ENCODE results near the gene FSTL1.

Gene FSTL1

DNA sequence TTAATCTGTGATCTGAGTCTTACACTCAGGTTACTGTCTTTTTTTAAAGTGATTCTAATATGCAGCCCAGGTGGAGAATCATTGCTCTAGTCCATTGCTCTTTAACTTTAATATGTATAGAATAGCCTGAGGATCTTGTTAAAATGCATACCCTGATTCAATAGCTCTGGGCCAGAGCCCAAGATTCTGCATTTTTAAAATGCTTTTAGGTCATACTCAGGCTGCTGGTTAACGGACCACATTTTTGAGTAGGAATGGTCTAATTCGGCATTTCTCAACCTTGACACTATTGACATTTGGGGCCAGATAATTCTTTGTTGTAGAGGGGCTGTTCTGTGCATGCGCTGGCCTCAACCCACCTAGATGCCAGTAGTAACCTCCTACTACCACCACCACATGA is 20.9 kb upstream of the FSTL1 start:
- Histone ChIP-seq H3K27me3 (peaks cover 3% of the 10 kb centered on the region), H3K36me3 (no peaks in the 10 kb centered on the region), H3K9me3 (no peaks in the 10 kb centered on the region), H3K4me3 (ENCODE audit: low read depth in 1 of 2, low read length in 1 of 2) (no peak overlapping the region), H3K27ac (no peak overlapping the region), H3K4me1 (ENCODE audit: control insufficient read depth in 1 of 2, insufficient read depth in 1 of 2, low read depth in 1 of 2, low read length in 1 of 2) (no peaks in the 10 kb centered on the region)
- TF ChIP-seq, protein P1, sequence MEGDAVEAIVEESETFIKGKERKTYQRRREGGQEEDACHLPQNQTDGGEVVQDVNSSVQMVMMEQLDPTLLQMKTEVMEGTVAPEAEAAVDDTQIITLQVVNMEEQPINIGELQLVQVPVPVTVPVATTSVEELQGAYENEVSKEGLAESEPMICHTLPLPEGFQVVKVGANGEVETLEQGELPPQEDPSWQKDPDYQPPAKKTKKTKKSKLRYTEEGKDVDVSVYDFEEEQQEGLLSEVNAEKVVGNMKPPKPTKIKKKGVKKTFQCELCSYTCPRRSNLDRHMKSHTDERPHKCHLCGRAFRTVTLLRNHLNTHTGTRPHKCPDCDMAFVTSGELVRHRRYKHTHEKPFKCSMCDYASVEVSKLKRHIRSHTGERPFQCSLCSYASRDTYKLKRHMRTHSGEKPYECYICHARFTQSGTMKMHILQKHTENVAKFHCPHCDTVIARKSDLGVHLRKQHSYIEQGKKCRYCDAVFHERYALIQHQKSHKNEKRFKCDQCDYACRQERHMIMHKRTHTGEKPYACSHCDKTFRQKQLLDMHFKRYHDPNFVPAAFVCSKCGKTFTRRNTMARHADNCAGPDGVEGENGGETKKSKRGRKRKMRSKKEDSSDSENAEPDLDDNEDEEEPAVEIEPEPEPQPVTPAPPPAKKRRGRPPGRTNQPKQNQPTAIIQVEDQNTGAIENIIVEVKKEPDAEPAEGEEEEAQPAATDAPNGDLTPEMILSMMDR (IDR thresholded peaks at IDR 0.05): no peak

DNA sequence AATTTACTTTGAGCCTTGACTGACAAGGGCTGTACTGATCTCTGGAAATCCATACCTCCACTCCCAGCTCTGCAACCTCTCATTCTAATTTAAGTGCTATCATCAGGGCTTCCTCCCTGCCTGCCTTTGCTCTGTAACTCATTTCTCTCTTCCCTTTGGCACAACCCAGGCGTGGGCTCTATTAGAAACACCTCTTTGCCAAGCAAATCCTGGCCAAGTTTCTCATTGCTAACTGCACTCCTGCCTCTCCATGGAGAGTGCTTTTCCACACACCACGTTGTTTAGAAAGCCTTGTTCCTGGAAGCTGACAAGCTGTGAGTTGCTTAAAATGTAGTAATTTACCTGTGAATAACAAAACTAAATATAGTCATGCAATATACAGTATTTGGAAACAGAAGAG is 20.1 kb upstream of the FSTL1 start:
- Histone ChIP-seq H3K9me3 (no peaks in the 10 kb centered on the region), H3K36me3 (no peaks in the 10 kb centered on the region), H3K4me3 (ENCODE audit: low read depth in 1 of 2, low read length in 1 of 2) (no peak overlapping the region), H3K4me1 (ENCODE audit: control insufficient read depth in 1 of 2, insufficient read depth in 1 of 2, low read depth in 1 of 2, low read length in 1 of 2) (no peaks in the 10 kb centered on the region), H3K27me3 (peaks cover 3% of the 10 kb centered on the region), H3K27ac (no peak overlapping the region)
- TF ChIP-seq, protein P1 (IDR thresholded peaks at IDR 0.05): no peak

DNA sequence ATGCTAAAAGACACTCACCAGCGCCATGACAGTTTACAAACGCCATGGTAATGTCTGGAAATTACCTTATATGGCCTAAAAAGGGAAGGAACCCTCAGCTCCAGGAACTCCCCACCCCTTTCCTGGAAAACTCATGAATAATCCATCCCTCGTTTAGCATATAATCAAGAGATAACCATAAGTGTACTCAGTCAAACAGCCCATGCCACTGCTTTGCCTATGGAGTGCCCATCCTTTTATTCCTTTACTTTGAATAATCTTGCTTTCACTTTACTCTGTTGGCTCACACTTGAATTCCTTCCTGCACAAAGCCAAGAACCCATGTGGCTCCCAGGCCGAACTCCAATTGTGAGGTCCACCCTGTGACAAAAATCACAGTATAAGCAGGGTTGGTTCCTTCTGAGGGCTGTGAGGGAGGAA is 19.1 kb upstream of the FSTL1 start:
- H3K27me3 ChIP-seq: peaks cover 3% of the 10 kb centered on the region
- H3K4me3 ChIP-seq (ENCODE audit: low read depth in 1 of 2, low read length in 1 of 2): no peak overlapping the region
- no peaks in the 10 kb centered on the region for H3K9me3 ChIP-seq
- TF ChIP-seq, protein P1 (IDR thresholded peaks at IDR 0.05): no peak
- no peak overlapping the region for H3K27ac ChIP-seq
- H3K4me1 ChIP-seq (ENCODE audit: control insufficient read depth in 1 of 2, insufficient read depth in 1 of 2, low read depth in 1 of 2, low read length in 1 of 2): no peaks in the 10 kb centered on the region
- no peaks in the 10 kb centered on the region for H3K36me3 ChIP-seq

DNA sequence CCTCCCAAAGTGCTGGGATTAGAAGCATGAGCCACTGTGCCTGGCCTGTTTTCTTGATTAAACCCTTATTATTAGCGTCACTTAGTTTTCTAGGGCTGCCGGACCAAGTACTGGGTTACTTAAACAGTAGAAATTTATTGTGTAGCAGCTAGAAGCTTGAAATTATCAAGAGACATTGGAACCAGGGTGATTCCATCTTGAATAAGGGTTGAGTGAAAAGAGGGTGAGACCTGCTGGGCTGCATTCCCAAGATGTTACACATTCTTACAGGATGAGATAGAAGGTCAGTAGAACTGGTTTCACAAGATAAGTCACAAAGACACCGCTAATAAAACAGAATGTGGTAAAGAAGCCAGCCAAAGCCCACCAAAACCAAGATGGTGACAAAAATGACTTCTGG is 18.6 kb upstream of the FSTL1 start:
- no peaks in the 10 kb centered on the region for H3K36me3 ChIP-seq
- no peak overlapping the region for H3K4me3 ChIP-seq (ENCODE audit: low read depth in 1 of 2, low read length in 1 of 2)
- H3K27me3 ChIP-seq: peaks cover 3% of the 10 kb centered on the region
- no peaks in the 10 kb centered on the region for H3K9me3 ChIP-seq
- TF ChIP-seq, protein P1 (IDR thresholded peaks at IDR 0.05): no peak
- no peak overlapping the region for H3K27ac ChIP-seq
- no peaks in the 10 kb centered on the region for H3K4me1 ChIP-seq (ENCODE audit: control insufficient read depth in 1 of 2, insufficient read depth in 1 of 2, low read depth in 1 of 2, low read length in 1 of 2)

DNA sequence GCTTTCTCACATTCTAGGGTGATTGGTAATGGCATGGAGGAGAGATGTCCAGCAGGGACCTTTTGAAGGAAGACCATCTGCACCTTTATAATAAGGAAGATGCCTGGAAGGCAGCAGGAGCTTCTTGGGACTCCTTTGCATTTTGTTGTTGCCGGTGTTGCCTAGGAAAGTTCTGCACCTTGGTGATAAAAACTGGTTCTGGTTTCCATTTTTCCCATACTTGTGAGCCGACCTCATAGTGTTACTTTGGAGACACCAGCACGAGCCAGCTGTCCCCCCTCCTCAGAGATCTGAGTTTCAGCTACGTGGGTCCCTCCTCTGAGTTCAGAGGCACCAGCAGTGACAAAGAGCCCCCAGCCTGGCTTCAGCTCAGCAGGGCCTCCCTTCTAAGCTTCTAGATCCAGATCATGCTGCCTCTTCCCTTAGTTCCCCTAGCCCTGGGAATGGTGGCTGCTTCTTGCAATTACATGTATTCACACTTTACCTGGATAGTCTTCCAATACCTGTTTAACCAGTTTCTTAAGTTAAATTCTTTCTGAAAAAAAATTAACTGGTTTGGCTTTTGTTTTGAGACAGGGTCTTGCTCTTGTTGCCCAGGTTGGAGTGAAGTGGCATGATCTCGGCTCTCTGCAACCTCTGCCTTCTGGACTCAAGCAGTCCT is 18.0 kb upstream of the FSTL1 start:
- Histone ChIP-seq H3K9me3 (no peaks in the 10 kb centered on the region), H3K27ac (no peak overlapping the region)
- TF ChIP-seq, protein P1 (IDR thresholded peaks at IDR 0.05): no peak

More for the DNA sequence above, 18.0 kb upstream of the FSTL1 start:
- Histone ChIP-seq H3K36me3 (no peaks in the 10 kb centered on the region), H3K4me3 (ENCODE audit: low read depth in 1 of 2, low read length in 1 of 2) (no peak overlapping the region), H3K4me1 (ENCODE audit: control insufficient read depth in 1 of 2, insufficient read depth in 1 of 2, low read depth in 1 of 2, low read length in 1 of 2) (no peaks in the 10 kb centered on the region), H3K27me3 (peaks cover 3% of the 10 kb centered on the region)

Data from neutrophil (primary cell).